Stomach (tissue), 9 donors: ENCODE measurements around the gene IL2RG. TPM values are rescaled to one million over a fixed set of nuclear protein-coding genes. Genes with fewer than 3 reads are reported as not detected.
A peak's percentile ranks its signal among the peaks of the same experiment; 100 is the strongest.

ENCODE experiments used
- DNase-seq, 2 donors: peaks; one replicate each; pipeline versions ENCODE4 v3.0.0 to v3.0.0-alpha.2; 2013 to 2019
- H3K27ac ChIP-seq, 5 donors: fragments of 200-600 bp in 4 of 5; sonication (generic) in 4 of 5; one replicate each; pipeline ENCODE4 v1.5.1; 2013 to 2019; ENCODE audit warnings: mild to moderate bottlenecking in 1 of 5, moderate library complexity in 1 of 5
- H3K27me3 ChIP-seq, 3 donors: fragments of 200-600 bp; sonication (generic); one replicate each; pipeline ENCODE4 v1.5.1; 2017 to 2019; ENCODE audit warnings: mixed run types in 1 of 3
- H3K36me3 ChIP-seq, 4 donors: fragments of 200-600 bp; sonication (generic); 1 replicate in 3 of 4; 2 replicates in 1 of 4; pipeline ENCODE4 v1.5.1; 2016 to 2019
- H3K4me1 ChIP-seq, 4 donors: fragments of 200-600 bp; sonication (generic); one replicate each; pipeline ENCODE4 v1.5.1; 2016 to 2019
- H3K4me3 ChIP-seq, 4 donors: fragments of 200-600 bp; sonication (generic) in 3 of 4; one replicate each; pipeline ENCODE4 v1.5.1; 2016 to 2019; ENCODE audit warnings: mild to moderate bottlenecking in 1 of 4
- H3K9me3 ChIP-seq, 4 donors: fragments of 200-600 bp; sonication (generic); one replicate each; pipeline ENCODE4 v1.5.1; 2016 to 2019
- CTCF ChIP-seq, 7 experiments: fragments of 450-650 bp in 4 of 7; fragments of 200-600 bp in 3 of 7; sonication (generic) in 3 of 7; IDR thresholded peaks; one replicate each; pipeline ENCODE4 v1.5.1; 2016 to 2019; ENCODE audit warnings: antibody characterized with exemption in 7 of 7, control low read depth in 2 of 7, mild to moderate bottlenecking in 1 of 7
- EP300 ChIP-seq: sonication (generic); formaldehyde crosslinking; IDR thresholded peaks from one replicate; pipeline ENCODE4 v1.6.1; 2017; ENCODE audit warnings: antibody characterized with exemption
- POLR2A ChIP-seq, 4 donors: fragments of 450-650 bp; IDR thresholded peaks; one replicate each; pipeline ENCODE4 v1.6.1; 2016; ENCODE audit warnings: antibody characterized with exemption in 4 of 4, control low read depth in 2 of 4, mild to moderate bottlenecking in 1 of 4, moderate library complexity in 1 of 4
- POLR2AphosphoS5 ChIP-seq, 3 donors: sonication (generic); formaldehyde crosslinking; IDR thresholded peaks; one replicate each; pipeline ENCODE4 v1.6.1; 2016; ENCODE audit warnings: antibody characterized with exemption in 3 of 3
- WGBS, 5 donors: extraction: QIAGEN DNeasy Blood & Tissue Kit in 3 of 5; methylation state at CpG; one replicate each; pipeline versions ENCODE4 v1.1.5 to v1.1.7; 2013 to 2018; 5-methylcytosine and 5-hydroxymethylcytosine counted together
- intact Hi-C: fragments of 100-400 bp; cut with DNase I; formaldehyde crosslinking; loops from one replicate; pipeline ENCODE4 v1.15.1; 2023; ENCODE audit warnings: low total_unique reads
- polyA plus RNA-seq, 3 donors: library from polyadenylated mRNA; stranded (reverse); fragments of 200-250 nt; gene quantifications; one replicate each; pipeline ENCODE4 v1.2.3, GENCODE V29; 2013
- total RNA-seq, 5 donors: library from RNA; depleted of rRNA; stranded (reverse); fragments of >200 nt; gene quantifications; one replicate each; pipeline versions ENCODE4 v1.1.0 to v1.2.3, GENCODE V29; 2014 to 2016
- donor health status: healthy with polysubstance abuse.
- donor health status: Bipolar disorder and iron deficiency.
- donor health status: healthy.

IL2RG gene
- total and polyA plus RNA-seq, 8 donors, result 0.89 to 11.2 (median 9.0) TPM

GRCh38 chrX:71109051-71109450 is 2.3 kb downstream of the IL2RG start:
- Histone ChIP-seq H3K27me3 (no peaks in the 10 kb centered on the region), H3K27ac (no peak overlapping the region)
- 75 to 96% (median 83%) methylated on average over 6 of the region's 6 CpGs for WGBS, 5 donors

GRCh38 chrX:71107762-71108360 is 3.5 kb downstream of the IL2RG start:
- TF ChIP-seq CTCF (IDR thresholded peaks at IDR 0.05) (no peak), POLR2AphosphoS5 (IDR thresholded peaks at IDR 0.05) (no peak)
- intact Hi-C loops, result no loop called here

More at GRCh38 chrX:71109051-71109450, 2.3 kb downstream of the IL2RG start:
- H3K4me3 ChIP-seq, result no peak overlapping the region
- H3K9me3 ChIP-seq, result no peaks in the 10 kb centered on the region
- no peak for TF ChIP-seq POLR2AphosphoS5 (IDR thresholded peaks at IDR 0.05)
- no peak for TF ChIP-seq EP300
- TF ChIP-seq CTCF (IDR thresholded peaks at IDR 0.05), result no peak
- TF ChIP-seq POLR2A (IDR thresholded peaks at IDR 0.05), result no peak
- intact Hi-C loops, result no loop called here
- H3K36me3 ChIP-seq, result no peaks in the 10 kb centered on the region
- H3K4me1 ChIP-seq, result peaks cover 0 to 3% (median under 1%) of the 10 kb centered on the region in 4 donors
- no peak for DNase-seq

DNA sequence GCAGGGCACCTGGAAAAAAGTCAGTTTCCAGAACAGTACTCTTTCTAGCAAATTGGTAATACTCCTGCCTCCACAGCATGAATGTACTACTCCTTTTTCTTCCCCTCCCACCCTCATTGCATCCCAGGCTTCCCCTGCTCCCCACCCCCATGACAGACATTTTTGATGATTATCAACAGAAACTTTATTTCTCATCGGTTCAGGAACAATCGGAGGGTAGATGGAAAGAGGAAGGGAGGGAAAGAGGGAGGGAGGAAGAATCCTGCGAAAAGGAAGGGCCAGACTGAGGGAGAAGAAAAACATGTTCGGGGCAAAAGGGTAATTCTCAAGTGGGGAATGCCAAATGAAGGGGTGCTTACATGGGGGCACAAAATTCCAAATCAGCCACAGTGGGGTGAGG is 4.1 kb downstream of the IL2RG start:
- no peak overlapping the region for H3K27ac ChIP-seq
- intact Hi-C loops, result no loop called here
- TF ChIP-seq POLR2AphosphoS5 (IDR thresholded peaks at IDR 0.05), result no peak

More at GRCh38 chrX:71107762-71108360, 3.5 kb downstream of the IL2RG start:
- Histone ChIP-seq H3K4me1 (peaks cover 0 to 12% (median 7%) of the 10 kb centered on the region in 4 donors), H3K36me3 (no peaks in the 10 kb centered on the region), H3K4me3 (peak overlapping the region in 1 of 4 donors; percentile 4), H3K27ac (no peak overlapping the region), H3K9me3 (no peaks in the 10 kb centered on the region), H3K27me3 (no peaks in the 10 kb centered on the region)
- no peak for DNase-seq
- WGBS, 5 donors, result 29 to 63% (median 58%) methylated on average over 1 to 9 of the region's 9 CpGs

GRCh38 chrX:71106427-71106826 is 5.0 kb downstream of the IL2RG start, which contains the start of gene CXorf65:
TSS of gene CXorf65 (minus strand) at chrX:71106740. CDS start at chrX:71106556, 184 bp downstream.
- TF ChIP-seq POLR2AphosphoS5 (IDR thresholded peaks at IDR 0.05) (no peak), EP300 (no peak)

More for the DNA sequence above, 4.1 kb downstream of the IL2RG start:
- Histone ChIP-seq H3K4me3 (no peak overlapping the region), H3K27me3 (no peaks in the 10 kb centered on the region), H3K36me3 (no peaks in the 10 kb centered on the region), H3K4me1 (peaks cover 0 to 13% (median 7%) of the 10 kb centered on the region in 4 donors), H3K9me3 (no peaks in the 10 kb centered on the region)
- no peak for DNase-seq
- 67 to 82% (median 75%) methylated on average over 4 of the region's 4 CpGs for WGBS, 5 donors

DNA sequence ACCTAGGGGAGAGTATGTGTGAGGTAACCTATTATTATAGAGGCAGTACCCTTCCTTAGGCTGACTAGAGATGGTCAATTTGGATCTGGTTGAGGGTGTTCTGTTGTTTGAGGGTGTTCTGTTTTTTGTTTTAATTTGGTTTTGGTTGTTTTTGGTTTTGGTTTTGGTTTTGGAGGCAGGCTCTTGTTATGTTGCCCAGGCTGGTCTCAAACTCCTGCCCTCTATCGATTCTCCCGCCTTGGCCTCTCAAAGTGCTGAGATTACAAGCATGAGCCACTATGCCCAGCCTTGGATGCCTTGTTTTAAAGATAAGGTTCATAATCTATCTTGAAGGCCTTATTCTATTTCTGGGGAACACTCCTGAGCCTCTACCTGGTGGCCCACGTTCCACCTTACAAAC is 5.7 kb downstream of the IL2RG start:
- Histone ChIP-seq H3K4me1 (peaks cover 0 to 13% (median 7%) of the 10 kb centered on the region in 4 donors), H3K9me3 (no peaks in the 10 kb centered on the region), H3K27me3 (no peaks in the 10 kb centered on the region), H3K27ac (no peak overlapping the region), H3K36me3 (peaks cover 0 to 7% (median 0%) of the 10 kb centered on the region in 4 donors), H3K4me3 (no peak overlapping the region)
- TF ChIP-seq EP300 (no peak), POLR2A (IDR thresholded peaks at IDR 0.05) (no peak)
- WGBS, 5 donors, result 75 to 91% (median 82%) methylated on average over 3 of the region's 3 CpGs
- intact Hi-C loops, result no loop called here
- DNase-seq, result no peak

More at GRCh38 chrX:71106427-71106826, 5.0 kb downstream of the IL2RG start, which contains the start of gene CXorf65:
- H3K4me3 ChIP-seq, result no peak within 1 kb of the TSS
- intact Hi-C loops, result no loop called here
- no peak for DNase-seq
- peaks cover 0 to under 1% (median 0%) of the 10 kb centered on the region in 4 donors for H3K36me3 ChIP-seq
- H3K4me1 ChIP-seq, result peaks cover 0 to 13% (median 7%) of the 10 kb centered on the region in 4 donors
- H3K9me3 ChIP-seq, result no peaks in the 10 kb centered on the region
- H3K27ac ChIP-seq, result no peak within 1 kb of the TSS
- WGBS, 5 donors, result 55 to 83% (median 60%) methylated on average over 1 of the region's 1 CpG
- no peaks in the 10 kb centered on the region for H3K27me3 ChIP-seq
